HEK293T (cell line): ENCODE results near the gene SIRT7.

ENCODE experiments used
- ARNT ChIP-seq: fragments of 450-650 bp; IDR thresholded peaks from 2 replicates; pipeline ENCODE4 v1.6.1; 2017; ENCODE audit warnings: mild to moderate bottlenecking
- BHLHE40 ChIP-seq: fragments of 450-650 bp; IDR thresholded peaks from 2 replicates; pipeline ENCODE4 v1.6.1; 2016; ENCODE audit warnings: mild to moderate bottlenecking, moderate library complexity, borderline replicate concordance
- CTBP1 ChIP-seq: fragments of 450-650 bp; IDR thresholded peaks from 2 replicates; pipeline ENCODE4 v1.6.1; 2016; ENCODE audit warnings: borderline replicate concordance
- ELF4 ChIP-seq: fragments of 450-650 bp; IDR thresholded peaks from 2 replicates; pipeline ENCODE4 v1.6.1; 2017; ENCODE audit warnings: antibody characterized with exemption
- FOXA1 ChIP-seq: fragments of 450-650 bp; IDR thresholded peaks from 2 replicates; pipeline ENCODE4 v1.6.1; 2016; ENCODE audit warnings: mild to moderate bottlenecking
- FOXM1 ChIP-seq: fragments of 450-650 bp; IDR thresholded peaks from 2 replicates; pipeline ENCODE4 v1.6.1; 2017; ENCODE audit warnings: mild to moderate bottlenecking, borderline replicate concordance
- LEF1 ChIP-seq: fragments of 450-650 bp; IDR thresholded peaks from 2 replicates; pipeline ENCODE4 v1.6.1; 2017; ENCODE audit warnings: mild to moderate bottlenecking, borderline replicate concordance
- PKNOX1 ChIP-seq: fragments of 450-650 bp; IDR thresholded peaks from 2 replicates; pipeline ENCODE4 v1.6.1; 2016
- SP1 ChIP-seq: fragments of 450-650 bp; IDR thresholded peaks from 2 replicates; pipeline ENCODE4 v1.6.1; 2017
- SUZ12 ChIP-seq: fragments of 450-650 bp; IDR thresholded peaks from 2 replicates; pipeline ENCODE4 v1.6.1; 2016; ENCODE audit warnings: mild to moderate bottlenecking
- TARDBP ChIP-seq: fragments of 450-650 bp; IDR thresholded peaks from 2 replicates; pipeline ENCODE4 v1.6.1; 2016
- ZNF384 ChIP-seq: fragments of 450-650 bp; IDR thresholded peaks from 2 replicates; pipeline ENCODE4 v1.6.1; 2016

- TF ChIP-seq PKNOX1, result no peak
- no peak for TF ChIP-seq FOXA1
- TF ChIP-seq ZNF384, result no peak
- TF ChIP-seq SP1, result no peak
- TF ChIP-seq ELF4, result no peak
- TF ChIP-seq FOXM1, result no peak
- TF ChIP-seq SUZ12, result no peak
- no peak for TF ChIP-seq BHLHE40
- no peak for TF ChIP-seq TARDBP
- no peak for TF ChIP-seq LEF1
- TF ChIP-seq CTBP1, result no peak
- no peak for TF ChIP-seq ARNT
These were observed 13.2 kb upstream of the SIRT7 start for GRCh38 chr17:81931189-81931556.
